ENCODE results near the gene BEST1. TPM values are rescaled to one million over a fixed set of nuclear protein-coding genes. Genes with fewer than 3 reads are reported as not detected.
"Not testable (repeated sequence)": the region's sequence is repeated elsewhere in the genome, so short reads cannot be mapped to it uniquely, and the experiment has no call there.

The BEST1 gene

DNA sequence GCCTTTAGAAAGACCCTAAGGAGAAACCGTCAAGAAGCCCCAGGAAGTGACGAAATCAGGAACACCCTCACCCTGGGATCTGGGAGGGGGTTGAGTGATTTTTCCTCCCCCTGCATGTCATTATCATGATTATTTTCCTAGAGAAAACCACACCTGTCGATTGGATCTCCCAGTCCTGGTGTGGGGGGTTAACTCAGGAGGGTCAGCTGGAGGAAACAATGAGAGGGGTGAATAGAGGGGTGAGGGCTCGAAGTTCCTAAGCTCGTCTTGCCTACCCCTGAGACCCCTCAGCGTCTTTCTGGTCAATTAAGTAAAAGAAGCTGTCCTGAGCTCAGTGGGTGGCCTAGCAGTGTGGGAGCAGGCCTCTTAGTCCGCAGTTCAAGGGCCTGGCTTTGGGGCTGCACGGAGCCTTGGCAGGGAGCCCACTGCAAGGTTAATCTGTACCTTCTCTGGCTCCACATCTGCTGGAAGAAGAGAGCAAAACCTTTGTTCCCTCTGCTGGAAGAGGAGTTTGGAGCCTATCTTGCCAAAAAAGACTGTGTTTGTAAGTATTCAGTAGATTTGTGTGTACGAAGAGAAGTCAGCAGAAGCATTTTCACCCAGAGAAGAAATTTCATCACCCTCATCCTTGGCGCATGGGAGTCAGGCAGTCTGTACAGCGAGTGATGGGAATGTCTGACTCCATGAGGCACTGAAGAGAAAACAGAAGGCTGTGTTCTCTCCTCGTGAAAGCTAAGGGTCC is 51.5 kb downstream of the BEST1 start:
- no peaks in the 10 kb centered on the region for H3K36me3 ChIP-seq (ENCODE audit: insufficient read depth, low read length)
- H3K9me3 ChIP-seq (replicated peaks; ENCODE audit: low read length): peaks cover 5% of the 10 kb centered on the region
- H3K9ac ChIP-seq (ENCODE audit: low read depth, low read length): no peak overlapping the region
- no peak overlapping the region for H3K4me3 ChIP-seq (ENCODE audit: low read length)
- peaks cover 16% of the 10 kb centered on the region for H3K4me1 ChIP-seq (ENCODE audit: control insufficient read depth, insufficient read depth, low read length)
- H3K4me2 ChIP-seq (ENCODE audit: low read length): no peak overlapping the region
- no peaks in the 10 kb centered on the region for H3K27me3 ChIP-seq (ENCODE audit: control insufficient read depth, insufficient read depth, low read length)

DNA sequence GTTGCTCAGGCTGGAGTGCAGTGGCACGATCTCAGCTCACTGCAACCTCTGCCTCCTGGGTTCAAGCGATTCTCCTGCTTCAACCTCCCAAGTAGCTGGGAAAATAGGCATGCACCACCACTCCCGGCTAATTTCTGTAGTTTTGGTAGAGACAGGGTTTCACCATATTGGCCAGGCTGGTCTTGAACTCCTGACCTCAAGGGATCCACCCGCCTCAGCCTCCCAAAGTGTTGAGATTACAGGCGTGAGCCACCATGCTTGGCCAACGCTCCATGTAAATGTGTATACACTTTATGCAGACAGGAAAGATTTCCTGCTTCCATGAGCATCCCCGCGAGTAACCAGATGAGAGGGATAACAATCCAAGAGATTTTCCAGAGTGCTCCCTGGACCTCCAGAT is 52.1 kb downstream of the BEST1 start:
- not testable (repeated sequence) for H3K9me3 ChIP-seq (replicated peaks; ENCODE audit: low read length); H3K4me2 ChIP-seq (ENCODE audit: low read length); H3K4me3 ChIP-seq (ENCODE audit: low read length); H3K27me3 ChIP-seq (ENCODE audit: control insufficient read depth, insufficient read depth, low read length); H3K9ac ChIP-seq (ENCODE audit: low read depth, low read length); H3K36me3 ChIP-seq (ENCODE audit: insufficient read depth, low read length)
- peaks cover 16% of the 10 kb centered on the region for H3K4me1 ChIP-seq (ENCODE audit: control insufficient read depth, insufficient read depth, low read length)

DNA sequence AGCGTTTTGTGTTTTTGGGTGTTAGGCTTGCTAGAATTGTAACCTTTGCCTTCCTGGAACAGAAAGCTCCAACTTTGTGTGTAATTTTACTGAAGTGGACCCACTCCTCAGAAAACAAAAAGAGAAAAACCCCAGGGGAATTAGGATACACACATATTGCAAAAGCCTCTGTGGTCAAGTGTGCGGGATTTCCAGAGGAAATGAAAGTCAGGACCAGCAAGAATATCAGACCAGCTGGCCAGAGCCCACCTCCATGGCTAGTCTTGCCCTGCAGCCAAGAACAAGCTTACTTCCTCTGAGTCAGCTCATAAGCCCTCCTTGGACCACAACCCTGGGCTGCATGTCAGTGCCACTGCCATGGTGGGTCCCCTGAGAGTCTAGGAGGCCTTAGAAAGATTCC is 54.3 kb downstream of the BEST1 start:
- Histone ChIP-seq H3K27me3 (ENCODE audit: control insufficient read depth, insufficient read depth, low read length) (no peaks in the 10 kb centered on the region), H3K4me3 (ENCODE audit: low read length) (no peak overlapping the region), H3K4me1 (ENCODE audit: control insufficient read depth, insufficient read depth, low read length) (peaks cover 16% of the 10 kb centered on the region), H3K4me2 (ENCODE audit: low read length) (peak overlapping the region; percentile 38), H3K9ac (ENCODE audit: low read depth, low read length) (peak overlapping the region; percentile 1), H3K36me3 (ENCODE audit: insufficient read depth, low read length) (no peaks in the 10 kb centered on the region), H3K9me3 (replicated peaks; ENCODE audit: low read length) (peaks cover under 1% of the 10 kb centered on the region)

DNA sequence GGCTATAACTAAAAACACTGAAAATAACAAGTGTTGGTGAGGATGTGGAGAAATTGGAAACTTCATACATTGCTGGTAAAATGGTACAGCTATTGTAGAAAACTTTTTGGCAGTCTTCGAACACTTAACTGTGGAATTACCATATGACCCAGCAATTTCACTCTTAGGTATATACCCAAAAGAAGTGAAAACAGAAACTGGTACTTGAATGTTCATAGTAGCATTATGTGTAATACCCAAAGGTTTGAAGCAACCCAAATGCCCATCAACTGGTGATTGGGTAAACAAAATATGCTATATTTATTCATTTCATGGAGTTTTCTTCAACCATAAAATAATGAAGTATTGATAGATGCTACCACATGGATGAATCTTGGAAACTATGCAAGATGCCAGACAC is 58.0 kb downstream of the BEST1 start:
- Histone ChIP-seq H3K9ac (ENCODE audit: low read depth, low read length) (no peak overlapping the region), H3K4me1 (ENCODE audit: control insufficient read depth, insufficient read depth, low read length) (peaks cover 27% of the 10 kb centered on the region), H3K36me3 (ENCODE audit: insufficient read depth, low read length) (no peaks in the 10 kb centered on the region), H3K4me2 (ENCODE audit: low read length) (no peak overlapping the region), H3K4me3 (ENCODE audit: low read length) (no peak overlapping the region), H3K27me3 (ENCODE audit: control insufficient read depth, insufficient read depth, low read length) (no peaks in the 10 kb centered on the region), H3K9me3 (replicated peaks; ENCODE audit: low read length) (no peaks in the 10 kb centered on the region)

DNA sequence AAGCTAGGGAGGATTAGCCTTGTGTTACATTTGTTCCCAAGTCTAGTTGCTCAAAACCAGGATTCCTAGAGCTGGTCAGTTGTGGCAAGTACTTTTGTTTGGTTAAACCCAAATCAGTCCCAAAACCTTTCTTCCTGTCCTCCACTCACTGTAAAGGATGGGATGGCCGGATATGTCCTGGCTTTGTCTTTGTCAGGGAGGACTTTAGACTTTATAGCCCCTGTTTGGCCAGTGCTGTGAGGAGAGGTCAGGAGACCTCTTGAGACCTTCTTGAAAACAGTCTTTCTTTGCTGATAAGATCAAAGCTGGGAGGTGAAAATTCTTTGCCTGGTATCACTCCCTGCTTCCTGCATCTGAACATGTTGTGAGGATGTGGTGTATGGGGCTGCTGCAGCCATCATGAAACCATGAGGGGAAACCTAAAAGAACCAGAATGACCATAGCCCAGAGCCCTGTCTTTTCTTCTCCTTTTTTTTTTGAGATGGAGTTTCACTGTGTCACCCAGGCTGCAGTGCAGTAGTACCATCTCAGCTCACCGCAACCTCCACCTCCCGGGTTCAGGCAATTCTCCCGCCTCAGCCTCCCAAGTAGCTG is 60.9 kb downstream of the BEST1 start:
- Histone ChIP-seq H3K4me2 (ENCODE audit: low read length) (no peak overlapping the region), H3K36me3 (ENCODE audit: insufficient read depth, low read length) (no peaks in the 10 kb centered on the region), H3K4me1 (ENCODE audit: control insufficient read depth, insufficient read depth, low read length) (peaks cover 17% of the 10 kb centered on the region), H3K9me3 (replicated peaks; ENCODE audit: low read length) (no peaks in the 10 kb centered on the region), H3K27me3 (ENCODE audit: control insufficient read depth, insufficient read depth, low read length) (no peaks in the 10 kb centered on the region), H3K4me3 (ENCODE audit: low read length) (no peak overlapping the region), H3K9ac (ENCODE audit: low read depth, low read length) (no peak overlapping the region)

DNA sequence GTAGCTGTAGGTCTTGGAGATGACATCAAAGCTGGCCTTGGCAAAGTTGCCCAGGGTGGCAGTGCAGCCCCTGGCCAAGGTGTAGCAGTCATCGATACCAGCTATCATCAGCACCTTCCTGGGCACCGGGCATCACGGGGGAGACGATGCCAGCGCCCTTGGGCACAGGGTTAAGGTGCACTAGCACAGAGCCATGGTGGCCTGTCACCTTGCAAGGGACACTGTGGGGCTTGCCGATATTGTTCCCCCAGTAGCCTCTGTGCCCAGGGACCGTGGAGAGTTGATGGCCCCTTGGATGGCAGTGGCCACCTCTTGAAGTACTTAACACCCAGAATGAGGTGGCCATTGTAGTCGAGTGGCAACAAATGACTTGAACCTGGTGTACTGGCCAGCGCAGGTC is 61.7 kb downstream of the BEST1 start:
- Histone ChIP-seq H3K27me3 (ENCODE audit: control insufficient read depth, insufficient read depth, low read length) (no peaks in the 10 kb centered on the region), H3K9ac (ENCODE audit: low read depth, low read length) (no peak overlapping the region), H3K4me2 (ENCODE audit: low read length) (no peak overlapping the region), H3K4me1 (ENCODE audit: control insufficient read depth, insufficient read depth, low read length) (peaks cover 17% of the 10 kb centered on the region), H3K9me3 (replicated peaks; ENCODE audit: low read length) (no peaks in the 10 kb centered on the region), H3K4me3 (ENCODE audit: low read length) (no peak overlapping the region), H3K36me3 (ENCODE audit: insufficient read depth, low read length) (no peaks in the 10 kb centered on the region)

DNA sequence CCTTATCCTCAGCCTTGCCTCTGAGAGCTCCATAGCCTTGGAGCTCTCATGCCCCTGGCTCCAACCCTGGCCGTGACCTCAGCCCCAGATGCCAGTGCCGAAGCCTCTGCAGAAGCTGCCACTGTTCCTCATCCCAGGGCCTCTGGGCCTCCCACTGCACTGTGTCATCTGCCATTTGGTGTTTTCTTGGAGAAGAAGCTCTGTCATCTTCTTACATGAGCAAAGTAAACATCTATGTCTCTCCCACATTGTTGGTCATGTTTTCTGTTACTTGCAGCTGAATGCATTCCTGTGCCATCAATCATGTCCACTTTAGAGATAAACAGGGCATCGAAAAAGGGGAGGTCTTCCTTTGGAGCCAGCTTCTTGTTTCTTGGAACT is 62.3 kb downstream of the BEST1 start:
- Histone ChIP-seq H3K4me1 (ENCODE audit: control insufficient read depth, insufficient read depth, low read length) (peaks cover 17% of the 10 kb centered on the region), H3K4me2 (ENCODE audit: low read length) (no peak overlapping the region), H3K27me3 (ENCODE audit: control insufficient read depth, insufficient read depth, low read length) (no peaks in the 10 kb centered on the region), H3K36me3 (ENCODE audit: insufficient read depth, low read length) (no peaks in the 10 kb centered on the region), H3K9me3 (replicated peaks; ENCODE audit: low read length) (no peaks in the 10 kb centered on the region), H3K4me3 (ENCODE audit: low read length) (no peak overlapping the region), H3K9ac (ENCODE audit: low read depth, low read length) (no peak overlapping the region)

DNA sequence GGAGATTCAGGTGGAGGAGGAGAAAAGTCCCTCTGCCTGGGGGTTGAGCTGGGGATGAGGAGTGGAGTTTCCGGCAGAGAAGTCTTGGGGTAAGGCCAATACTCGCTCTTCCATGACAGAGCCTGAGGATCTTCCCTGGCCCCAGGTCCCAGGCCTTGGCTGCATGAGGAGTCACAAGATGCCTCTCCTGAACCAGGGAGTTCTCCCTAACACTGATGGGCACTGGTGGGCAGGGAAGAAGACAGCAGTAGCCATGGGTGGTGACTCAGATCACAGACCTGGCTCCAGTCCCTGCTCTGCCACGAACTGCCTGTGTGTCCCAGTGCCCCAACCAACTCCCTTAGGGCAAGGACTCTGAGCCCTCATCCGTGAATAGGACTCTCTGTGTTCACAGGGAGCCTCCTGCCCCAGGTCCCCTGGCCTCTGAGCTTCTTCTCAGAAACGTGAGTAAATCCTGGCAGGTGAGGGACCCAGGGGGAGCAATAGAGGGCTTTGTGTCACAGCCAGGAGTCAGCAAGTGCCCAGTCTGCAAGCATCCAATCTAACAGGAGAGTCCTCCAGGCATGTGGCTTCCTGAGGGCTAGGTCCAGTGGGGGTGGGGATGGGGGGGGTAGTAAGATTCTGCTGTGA is 62.8 kb downstream of the BEST1 start:
- no peaks in the 10 kb centered on the region for H3K36me3 ChIP-seq (ENCODE audit: insufficient read depth, low read length)
- H3K9me3 ChIP-seq (replicated peaks; ENCODE audit: low read length): no peaks in the 10 kb centered on the region
- H3K4me1 ChIP-seq (ENCODE audit: control insufficient read depth, insufficient read depth, low read length): peaks cover 17% of the 10 kb centered on the region

More for the DNA sequence above, 62.8 kb downstream of the BEST1 start:
- Histone ChIP-seq H3K9ac (ENCODE audit: low read depth, low read length) (no peak overlapping the region), H3K4me3 (ENCODE audit: low read length) (no peak overlapping the region), H3K27me3 (ENCODE audit: control insufficient read depth, insufficient read depth, low read length) (no peaks in the 10 kb centered on the region), H3K4me2 (ENCODE audit: low read length) (no peak overlapping the region)

Small RNAs within 50 kb of the gene (small RNA-seq; reads per million reads assigned to genes)
- not detected for gene RNU6-1243P

Data from skeletal muscle satellite cell (primary cell).